NCI-H1694 treated with DMSO at 0.1 percent for 48 hours (cell line): ENCODE measurements around the gene IGFN1.

Experiments used
- DNase-seq: peaks from one replicate; lab custom pipeline; 2025; lab: John Stamatoyannopoulos, UW

Gene IGFN1

GRCh38 chr1:201163707-201164106 is 26.9 kb upstream of the IGFN1 start:
- DNase-seq, result no peak

GRCh38 chr1:201164645-201165044 is 26.0 kb upstream of the IGFN1 start:
- no peak for DNase-seq

GRCh38 chr1:201167041-201167991 is 23.3 kb upstream of the IGFN1 start:
- DNase-seq, result no peak

GRCh38 chr1:201169203-201169602 is 21.4 kb upstream of the IGFN1 start:
- no peak for DNase-seq

- no peak for DNase-seq
These were observed 20.6 kb upstream of the IGFN1 start for GRCh38 chr1:201169971-201170532.

GRCh38 chr1:201170533-201171062 is 20.0 kb upstream of the IGFN1 start:
- peak; percentile 60 for DNase-seq

- DNase-seq, result peak; percentile 39
These were observed 19.3 kb upstream of the IGFN1 start for GRCh38 chr1:201171063-201172036.

- DNase-seq, result no peak
These were observed 18.3 kb upstream of the IGFN1 start for GRCh38 chr1:201172326-201172725.

- DNase-seq, result no peak
These were observed 17.5 kb upstream of the IGFN1 start for GRCh38 chr1:201172999-201173610.

- no peak for DNase-seq
These were observed 16.9 kb upstream of the IGFN1 start for GRCh38 chr1:201173736-201174135.

GRCh38 chr1:201175820-201176500 is 14.7 kb upstream of the IGFN1 start:
- DNase-seq, result no peak

- DNase-seq, result no peak
These were observed 13.7 kb upstream of the IGFN1 start for GRCh38 chr1:201176940-201177339.

GRCh38 chr1:201178718-201179117 is 11.9 kb upstream of the IGFN1 start:
- DNase-seq, result no peak

GRCh38 chr1:201180141-201180540 is 10.5 kb upstream of the IGFN1 start:
- DNase-seq, result no peak

GRCh38 chr1:201180901-201181300 is 9.7 kb upstream of the IGFN1 start:
- DNase-seq, result no peak

- no peak for DNase-seq
These were observed 9.3 kb upstream of the IGFN1 start for GRCh38 chr1:201181323-201181722.

GRCh38 chr1:201181726-201182125 is 8.9 kb upstream of the IGFN1 start:
- no peak for DNase-seq

GRCh38 chr1:201183209-201183608 is 7.4 kb upstream of the IGFN1 start:
- no peak for DNase-seq

- no peak for DNase-seq
These were observed 6.9 kb upstream of the IGFN1 start for GRCh38 chr1:201183753-201184152.

- DNase-seq, result peak; percentile 44
These were observed 6.1 kb upstream of the IGFN1 start for GRCh38 chr1:201184307-201185122.
